IMR-90 (cell line): ENCODE data around the gene ATOSB. TPM values are rescaled to one million over a fixed set of nuclear protein-coding genes. Genes with fewer than 3 reads are reported as not detected.

ENCODE experiments used
- RCOR1 ChIP-seq: IDR thresholded peaks from 2 replicates; pipeline ENCODE4 v1.6.1; 2012; ENCODE audit warnings: mild to moderate bottlenecking, low read length, improper control_type of control experiment; ENCODE audit not compliant: insufficient replicate concordance
- polyA plus RNA-seq, 3 experiments: library from polyadenylated mRNA; depleted of rRNA; stranded (reverse); fragments of >200 nt; gene quantifications; 2 replicates each; pipeline ENCODE4 v1.2.3, GENCODE V29; 2012; ENCODE audit warnings: low replicate concordance in 1 of 3
- total RNA-seq: library from RNA; depleted of rRNA; stranded (reverse); fragments of >200 nt; gene quantifications from 2 replicates; pipeline ENCODE4 v1.2.3, GENCODE V29; 2012
- TF ChIP-seq, protein P1 (sequence below): fragments of 150-350 bp; IDR thresholded peaks from 2 replicates; pipeline ENCODE4 v1.6.1; 2017; ENCODE audit warnings: mild to moderate bottlenecking, antibody characterized with exemption, low read length, low read depth

The ATOSB gene
- total and polyA plus RNA-seq, 2 of the 4 experiments (the other 2 are of a cell fraction), result 12.0 to 40.2 TPM

DNA sequence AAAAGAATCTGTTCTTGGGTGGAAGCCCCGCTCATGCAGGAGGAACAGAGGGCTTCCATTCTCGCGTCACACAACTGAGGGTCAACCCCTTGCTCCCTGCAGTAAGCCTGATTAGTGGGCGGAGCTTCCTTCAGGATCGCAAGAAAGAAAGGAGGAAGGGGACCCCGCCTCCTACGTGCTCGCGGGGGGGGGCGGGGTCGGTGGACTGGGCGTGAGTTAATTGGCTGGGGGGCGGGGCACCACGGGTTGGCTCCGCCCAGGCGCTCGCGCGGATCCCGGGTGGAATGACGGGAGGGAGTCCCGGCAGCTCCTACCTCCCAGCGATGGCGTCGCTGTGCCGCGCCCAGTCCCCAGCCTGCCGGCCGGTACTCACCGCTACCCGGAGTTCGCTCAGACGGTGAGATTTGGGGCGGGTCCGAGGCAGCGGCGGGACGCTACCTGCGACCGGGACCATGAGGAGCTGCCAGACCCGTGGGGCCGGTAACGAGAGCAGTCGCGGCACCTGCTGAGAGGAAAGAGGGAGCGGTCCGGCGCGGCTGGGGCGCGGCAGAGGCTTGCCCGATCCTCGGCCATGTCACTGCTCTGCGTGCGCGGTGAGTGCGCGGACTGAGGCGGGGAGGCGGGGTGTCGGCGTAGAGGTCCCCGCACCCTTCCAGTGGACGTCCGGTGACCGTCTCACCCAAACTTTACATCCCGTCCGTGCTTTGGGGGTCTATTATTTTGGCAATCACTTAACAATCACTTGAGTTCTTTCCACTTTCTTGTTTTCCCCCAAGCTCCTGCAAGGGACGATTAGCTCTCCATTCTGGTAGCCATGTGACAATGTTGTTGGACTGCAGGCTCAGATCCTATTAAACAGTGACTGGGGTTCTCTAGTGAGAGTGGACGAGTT, 46.3 kb upstream of the ATOSB start, which contains the start of gene UNC13B (continued):
- TF ChIP-seq, protein P1, sequence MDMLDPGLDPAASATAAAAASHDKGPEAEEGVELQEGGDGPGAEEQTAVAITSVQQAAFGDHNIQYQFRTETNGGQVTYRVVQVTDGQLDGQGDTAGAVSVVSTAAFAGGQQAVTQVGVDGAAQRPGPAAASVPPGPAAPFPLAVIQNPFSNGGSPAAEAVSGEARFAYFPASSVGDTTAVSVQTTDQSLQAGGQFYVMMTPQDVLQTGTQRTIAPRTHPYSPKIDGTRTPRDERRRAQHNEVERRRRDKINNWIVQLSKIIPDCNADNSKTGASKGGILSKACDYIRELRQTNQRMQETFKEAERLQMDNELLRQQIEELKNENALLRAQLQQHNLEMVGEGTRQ, result no peak
- TF ChIP-seq RCOR1, result no peak
